ENCODE data around the gene QRICH2.

QRICH2 gene

GRCh38 chr17:76278268-76278908 lies 29.7 kb downstream of the QRICH2 start:
- H3K4me3 ChIP-seq (ENCODE audit: low read depth, low read length) = no peak overlapping the region
- TF ChIP-seq CTCF (IDR thresholded peaks at IDR 0.05; ENCODE audit: control insufficient read depth, extremely low read depth, insufficient read depth) = no peak
- DNase-seq (ENCODE audit: low read depth) = no peak

- DNase-seq (ENCODE audit: low read depth) = no peak
- H3K4me3 ChIP-seq (ENCODE audit: low read depth, low read length) = no peak overlapping the region
- TF ChIP-seq CTCF (IDR thresholded peaks at IDR 0.05; ENCODE audit: control insufficient read depth, extremely low read depth, insufficient read depth) = no peak
Measured at GRCh38 chr17:76277300-76278267, 30.5 kb downstream of the QRICH2 start.

GRCh38 chr17:76276461-76277299 lies 31.4 kb downstream of the QRICH2 start:
- TF ChIP-seq CTCF (IDR thresholded peaks at IDR 0.05; ENCODE audit: control insufficient read depth, extremely low read depth, insufficient read depth) = no peak
- no peak for DNase-seq (ENCODE audit: low read depth)
- H3K4me3 ChIP-seq (ENCODE audit: low read depth, low read length) = no peak overlapping the region

GRCh38 chr17:76276069-76276431 lies 32.0 kb downstream of the QRICH2 start:
- no peak overlapping the region for H3K4me3 ChIP-seq (ENCODE audit: low read depth, low read length)
- no peak for TF ChIP-seq CTCF (IDR thresholded peaks at IDR 0.05; ENCODE audit: control insufficient read depth, extremely low read depth, insufficient read depth)
- no peak for DNase-seq (ENCODE audit: low read depth)

- no peak for DNase-seq (ENCODE audit: low read depth)
- H3K4me3 ChIP-seq (ENCODE audit: low read depth, low read length) = no peak overlapping the region
- no peak for TF ChIP-seq CTCF (IDR thresholded peaks at IDR 0.05; ENCODE audit: control insufficient read depth, extremely low read depth, insufficient read depth)
Measured at GRCh38 chr17:76275382-76276068, 32.6 kb downstream of the QRICH2 start.

Measured in LNCaP clone FGC (cell line).